GM19468 (cell line): ENCODE results near the gene MIEF1.
"Not testable (repeated sequence)": the region's sequence is repeated elsewhere in the genome, so short reads cannot be mapped to it uniquely, and the experiment has no call there.

Source experiments
- ATAC-seq: cut with Tn5 transposase; IDR thresholded peaks from one replicate; pipeline ENCODE4 v1.9.1; 2021; ENCODE audit warnings: mild to moderate bottlenecking, moderate library complexity, moderate number of reproducible peaks; ENCODE audit not compliant: unreplicated experiment; ENCODE audit errors: extremely low read depth

The MIEF1 gene

GRCh38 chr22:39489094-39490068, 12.7 kb upstream of the MIEF1 start:
- ATAC-seq = no peak

GRCh38 chr22:39490135-39490798, 11.8 kb upstream of the MIEF1 start:
- no peak for ATAC-seq

DNA sequence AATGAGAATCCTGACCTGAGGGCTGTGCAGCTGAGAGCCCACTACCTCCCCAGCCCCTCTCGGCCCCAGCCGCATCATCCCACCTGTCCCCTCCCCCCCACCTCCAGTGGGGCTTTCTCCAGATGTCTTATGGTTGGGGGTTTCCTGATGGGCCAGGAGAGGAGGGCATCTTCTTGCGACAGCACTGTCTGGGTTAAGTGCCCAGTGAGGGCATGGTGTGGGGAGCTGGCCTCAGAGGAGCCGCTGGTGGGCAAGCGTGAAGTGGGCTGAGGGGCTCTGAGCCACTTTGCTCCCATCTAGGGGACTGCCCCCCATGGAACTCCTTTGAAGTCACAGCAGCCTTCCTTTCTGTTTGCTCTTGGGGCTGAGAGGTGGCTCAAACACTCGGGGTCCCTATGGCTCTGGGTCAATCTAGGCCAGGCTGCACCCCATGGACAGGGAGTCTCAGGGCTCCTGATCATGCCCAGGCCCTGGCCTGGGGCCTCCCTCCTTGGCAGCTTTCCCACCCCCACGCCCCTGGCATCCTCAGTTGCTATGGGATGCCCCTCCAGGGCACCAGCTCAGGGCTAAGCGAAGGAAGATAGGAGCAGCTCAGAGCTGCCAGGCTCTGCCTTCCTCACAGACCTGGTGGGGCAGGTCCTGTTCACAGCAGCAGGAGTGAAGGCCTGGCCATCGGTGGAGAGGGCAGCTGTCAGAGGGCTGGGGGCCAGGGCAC, 11.0 kb upstream of the MIEF1 start:
- ATAC-seq = no peak

GRCh38 chr22:39491696-39492095, 10.4 kb upstream of the MIEF1 start:
- no peak for ATAC-seq

GRCh38 chr22:39492186-39492585, 9.9 kb upstream of the MIEF1 start:
- ATAC-seq = no peak

- ATAC-seq = no peak
Measured at GRCh38 chr22:39493759-39494158, 8.3 kb upstream of the MIEF1 start.

DNA sequence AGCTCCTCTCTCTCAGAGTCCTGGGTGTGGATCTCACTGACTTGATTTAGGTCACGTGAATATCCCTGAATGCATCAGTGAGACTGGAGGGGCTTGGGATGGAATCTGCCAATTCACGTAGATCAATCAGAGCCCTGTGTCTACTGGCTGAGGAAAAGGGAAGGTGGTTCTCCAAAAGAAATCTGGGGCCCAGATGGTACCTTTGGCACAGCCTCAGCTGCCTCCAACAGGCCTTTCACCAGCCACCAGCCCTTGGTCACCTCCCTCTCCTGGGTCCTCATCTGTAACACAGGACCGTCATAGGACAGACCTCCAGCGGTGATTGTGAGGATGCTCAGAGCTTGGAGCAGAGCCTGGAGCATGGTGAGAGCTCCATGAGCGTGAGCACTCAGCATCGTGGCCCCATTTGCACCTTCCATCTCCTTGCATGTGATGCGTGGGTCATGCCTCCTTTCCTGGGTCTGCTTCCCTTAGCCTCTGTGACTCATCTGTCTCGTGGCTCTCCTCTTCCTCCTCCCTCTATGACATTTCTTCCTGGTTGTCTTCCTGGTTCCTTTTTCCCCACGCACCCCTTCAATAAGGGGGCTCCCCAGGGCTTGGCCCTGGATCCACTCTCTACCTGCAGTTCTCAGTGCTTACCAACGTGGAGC, 7.5 kb upstream of the MIEF1 start:
- no peak for ATAC-seq

DNA sequence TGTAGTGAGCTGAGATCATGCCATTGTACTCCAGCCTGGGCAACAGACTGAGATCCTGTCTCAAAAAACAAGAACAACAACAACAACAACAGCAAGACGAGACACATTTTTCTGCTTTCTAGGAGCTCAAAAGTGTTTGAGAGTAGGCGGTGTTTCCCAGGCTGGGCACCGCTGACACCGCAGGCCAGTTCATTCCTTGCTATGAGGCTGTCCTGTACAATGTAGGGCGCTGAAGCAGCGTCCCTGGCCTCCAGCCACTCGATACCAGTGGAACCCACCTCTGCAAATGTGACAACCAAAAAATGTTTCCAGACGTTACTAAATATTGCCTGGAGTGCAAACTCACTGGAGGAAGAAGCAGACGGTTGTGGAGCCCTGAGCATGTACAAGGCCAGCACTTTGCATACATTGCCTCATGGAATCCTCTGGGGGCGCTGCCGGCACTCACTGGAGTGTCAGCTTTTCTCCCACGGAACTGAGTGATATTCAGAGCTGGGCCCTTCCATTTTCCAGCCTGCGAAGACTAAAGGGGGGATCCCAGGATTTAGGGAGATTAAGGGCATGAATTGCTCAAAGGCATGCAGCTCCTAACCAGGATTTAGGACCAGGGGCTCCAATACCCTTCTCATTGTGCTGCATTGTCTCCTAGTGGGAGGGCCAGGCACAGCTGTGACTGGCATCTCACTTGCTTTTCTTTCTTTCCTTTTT, 5.8 kb upstream of the MIEF1 start:
- no peak for ATAC-seq

DNA sequence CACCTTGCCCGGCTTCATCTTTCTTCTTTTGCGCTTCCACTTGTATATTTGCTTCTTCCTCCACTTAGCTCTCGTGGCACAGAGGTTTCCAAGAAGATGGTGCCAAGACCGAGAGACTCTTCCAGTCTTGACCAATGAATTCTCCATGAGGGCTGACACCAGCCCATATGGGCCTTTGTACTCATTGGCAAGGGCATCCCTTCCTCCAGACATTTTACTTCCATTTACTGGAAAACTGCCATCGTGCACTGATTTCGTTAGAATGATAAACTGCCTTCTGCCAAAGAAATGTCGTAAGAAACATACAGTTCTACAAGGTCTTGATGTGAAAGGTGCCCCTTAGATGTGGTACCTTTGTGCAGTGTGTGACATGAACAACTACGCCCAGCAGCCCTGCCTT, 4.7 kb upstream of the MIEF1 start:
- no peak for ATAC-seq

DNA sequence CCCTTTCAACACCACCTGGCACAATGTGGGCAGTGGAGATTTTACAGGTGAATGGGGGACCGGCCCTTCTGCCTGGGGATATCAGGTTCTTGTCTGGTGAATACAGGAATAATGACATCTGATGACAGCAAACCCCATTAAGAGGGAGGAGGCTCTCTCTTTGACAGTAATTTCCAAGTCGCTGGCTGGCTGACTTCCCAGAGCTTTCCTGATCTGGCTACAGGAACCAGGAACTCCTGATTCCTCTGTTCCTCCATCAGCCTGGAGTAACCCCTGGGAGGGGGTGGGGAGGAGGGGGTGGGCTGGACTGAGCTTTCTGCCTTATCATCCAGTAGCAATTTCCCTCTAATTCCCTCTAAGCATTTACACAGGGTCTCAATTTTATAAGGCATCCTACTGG, 3.7 kb upstream of the MIEF1 start:
- no peak for ATAC-seq

- ATAC-seq = no peak
Measured at GRCh38 chr22:39498802-39499201, 3.3 kb upstream of the MIEF1 start.

GRCh38 chr22:39500101-39500500, 2.0 kb upstream of the MIEF1 start:
- no peak for ATAC-seq

- no peak for ATAC-seq
Measured at GRCh38 chr22:39501644-39502108, 414 bp upstream of the MIEF1 start.

DNA sequence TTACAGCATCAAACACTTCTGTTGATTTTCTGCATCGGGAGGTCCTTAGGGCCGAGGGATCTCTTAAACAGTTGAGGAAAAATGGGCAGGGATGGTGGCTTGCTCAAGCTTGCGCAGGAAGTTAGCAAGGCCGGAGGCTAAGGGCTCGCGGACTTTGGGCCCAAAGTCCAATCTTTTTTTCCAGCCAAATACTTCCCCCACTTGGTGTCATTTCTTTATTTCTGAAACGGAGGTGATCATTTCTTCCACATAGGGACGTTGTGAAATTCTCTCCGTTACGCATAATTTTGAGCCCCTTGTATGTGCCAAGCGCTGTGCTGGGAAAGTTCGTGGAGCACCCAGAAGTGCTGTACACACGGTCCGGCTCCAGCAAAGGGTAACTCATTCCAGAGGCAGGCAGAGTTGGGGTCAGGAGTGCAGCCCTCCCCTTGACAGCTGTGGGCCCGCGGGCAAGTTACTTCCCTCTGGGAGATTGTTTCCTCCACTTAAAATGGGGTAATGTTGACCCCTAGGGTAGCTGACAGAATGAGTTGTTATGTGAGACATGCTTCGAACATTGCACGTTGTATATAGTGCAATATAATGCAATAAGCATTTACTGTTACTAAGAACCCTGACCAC, 809 bp downstream of the MIEF1 start:
- no peak for ATAC-seq

- no peak for ATAC-seq
Measured at GRCh38 chr22:39503630-39504029, 1.5 kb downstream of the MIEF1 start.

DNA sequence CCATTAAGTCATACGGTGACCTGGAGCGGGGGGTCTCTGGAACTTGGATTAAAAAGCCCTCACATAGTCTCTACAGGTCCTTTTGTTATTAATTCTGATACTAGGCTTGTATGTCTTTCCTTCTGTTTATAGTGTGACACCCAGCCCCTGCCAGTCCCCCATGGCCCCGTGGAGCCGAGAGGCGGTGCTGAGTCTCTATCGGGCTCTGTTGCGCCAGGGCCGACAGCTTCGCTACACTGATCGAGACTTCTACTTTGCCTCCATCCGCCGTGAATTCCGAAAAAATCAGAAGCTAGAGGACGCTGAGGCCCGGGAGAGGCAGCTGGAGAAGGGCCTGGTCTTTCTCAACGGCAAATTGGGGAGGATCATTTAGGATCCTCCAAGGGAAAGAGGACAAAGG, 2.0 kb downstream of the MIEF1 start:
- ATAC-seq = no peak

- ATAC-seq = not testable (repeated sequence)
Measured at GRCh38 chr22:39507021-39507420, 4.9 kb downstream of the MIEF1 start.

DNA sequence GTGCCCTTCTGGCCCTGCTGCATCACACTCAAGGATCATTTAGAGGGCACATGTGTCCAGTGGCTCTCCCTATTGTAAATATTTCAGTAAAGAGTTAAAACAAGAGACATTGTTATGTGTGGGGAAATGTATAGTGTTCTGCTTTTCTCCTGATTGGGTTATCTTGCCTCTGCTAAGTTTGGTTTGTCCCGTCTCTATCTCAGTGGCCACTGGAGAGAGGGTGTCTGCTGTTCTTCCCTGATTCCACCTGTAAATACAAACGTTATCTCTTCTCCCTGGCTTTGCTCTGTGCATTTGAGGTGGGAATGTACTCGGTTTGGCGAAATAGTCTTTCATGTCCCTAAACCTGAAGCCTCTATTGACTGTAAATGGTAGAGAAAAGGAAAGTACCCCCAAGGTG, 6.3 kb downstream of the MIEF1 start:
- no peak for ATAC-seq

DNA sequence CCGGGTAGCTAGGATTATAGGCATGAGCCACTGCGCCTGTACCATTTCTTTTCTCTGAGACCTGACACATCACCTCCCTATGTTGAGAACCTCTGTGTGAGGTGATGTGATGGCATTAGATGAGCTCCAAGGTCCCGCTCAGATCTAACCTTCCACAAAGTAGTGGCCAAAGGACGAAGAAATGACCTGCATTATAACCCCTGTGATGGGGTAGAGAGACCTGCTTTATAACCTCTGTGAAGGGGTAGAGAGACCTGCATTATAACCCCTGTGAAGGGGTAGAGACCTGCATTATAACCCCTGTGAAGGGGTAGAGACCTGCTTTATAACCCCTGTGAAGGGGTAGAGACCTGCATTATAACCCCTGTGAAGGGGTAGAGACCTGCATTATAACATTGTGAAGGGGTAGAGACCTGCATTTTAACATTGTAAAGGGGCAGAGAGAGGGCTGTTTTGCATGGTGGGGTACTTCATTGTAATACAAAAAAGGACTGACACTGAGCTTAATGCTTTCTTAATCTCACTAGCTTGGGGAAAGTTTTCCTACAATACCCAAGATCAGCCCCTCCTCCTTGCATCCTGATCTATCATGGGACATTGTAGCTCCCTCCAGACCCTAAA, 8.5 kb downstream of the MIEF1 start:
- no peak for ATAC-seq
